Measurements from ENCODE around the gene FAM32A.

- TF ChIP-seq CTCF (IDR thresholded peaks at IDR 0.05; ENCODE audit: low read depth, low read length) (no peak), EZH2phosphoT487 (IDR thresholded peaks at IDR 0.05; ENCODE audit: low read depth) (no peak)
These were observed 3.3 kb downstream of the FAM32A start for GRCh38 chr19:16188521-16188920.
